HG03432 (cell line): ENCODE results near the gene PLEKHG2.
A peak's percentile ranks its signal among the peaks of the same experiment; 100 is the strongest.
"Not testable (repeated sequence)": the region's sequence is repeated elsewhere in the genome, so short reads cannot be mapped to it uniquely, and the experiment has no call there.

Experiments used
- ATAC-seq: cut with Tn5 transposase; IDR thresholded peaks from one replicate; pipeline ENCODE4 v1.9.1; 2021; ENCODE audit warnings: mild to moderate bottlenecking, moderate library complexity; ENCODE audit not compliant: unreplicated experiment

PLEKHG2 gene, protein sequence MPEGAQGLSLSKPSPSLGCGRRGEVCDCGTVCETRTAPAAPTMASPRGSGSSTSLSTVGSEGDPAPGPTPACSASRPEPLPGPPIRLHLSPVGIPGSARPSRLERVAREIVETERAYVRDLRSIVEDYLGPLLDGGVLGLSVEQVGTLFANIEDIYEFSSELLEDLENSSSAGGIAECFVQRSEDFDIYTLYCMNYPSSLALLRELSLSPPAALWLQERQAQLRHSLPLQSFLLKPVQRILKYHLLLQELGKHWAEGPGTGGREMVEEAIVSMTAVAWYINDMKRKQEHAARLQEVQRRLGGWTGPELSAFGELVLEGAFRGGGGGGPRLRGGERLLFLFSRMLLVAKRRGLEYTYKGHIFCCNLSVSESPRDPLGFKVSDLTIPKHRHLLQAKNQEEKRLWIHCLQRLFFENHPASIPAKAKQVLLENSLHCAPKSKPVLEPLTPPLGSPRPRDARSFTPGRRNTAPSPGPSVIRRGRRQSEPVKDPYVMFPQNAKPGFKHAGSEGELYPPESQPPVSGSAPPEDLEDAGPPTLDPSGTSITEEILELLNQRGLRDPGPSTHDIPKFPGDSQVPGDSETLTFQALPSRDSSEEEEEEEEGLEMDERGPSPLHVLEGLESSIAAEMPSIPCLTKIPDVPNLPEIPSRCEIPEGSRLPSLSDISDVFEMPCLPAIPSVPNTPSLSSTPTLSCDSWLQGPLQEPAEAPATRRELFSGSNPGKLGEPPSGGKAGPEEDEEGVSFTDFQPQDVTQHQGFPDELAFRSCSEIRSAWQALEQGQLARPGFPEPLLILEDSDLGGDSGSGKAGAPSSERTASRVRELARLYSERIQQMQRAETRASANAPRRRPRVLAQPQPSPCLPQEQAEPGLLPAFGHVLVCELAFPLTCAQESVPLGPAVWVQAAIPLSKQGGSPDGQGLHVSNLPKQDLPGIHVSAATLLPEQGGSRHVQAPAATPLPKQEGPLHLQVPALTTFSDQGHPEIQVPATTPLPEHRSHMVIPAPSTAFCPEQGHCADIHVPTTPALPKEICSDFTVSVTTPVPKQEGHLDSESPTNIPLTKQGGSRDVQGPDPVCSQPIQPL (N-terminal part only)

DNA sequence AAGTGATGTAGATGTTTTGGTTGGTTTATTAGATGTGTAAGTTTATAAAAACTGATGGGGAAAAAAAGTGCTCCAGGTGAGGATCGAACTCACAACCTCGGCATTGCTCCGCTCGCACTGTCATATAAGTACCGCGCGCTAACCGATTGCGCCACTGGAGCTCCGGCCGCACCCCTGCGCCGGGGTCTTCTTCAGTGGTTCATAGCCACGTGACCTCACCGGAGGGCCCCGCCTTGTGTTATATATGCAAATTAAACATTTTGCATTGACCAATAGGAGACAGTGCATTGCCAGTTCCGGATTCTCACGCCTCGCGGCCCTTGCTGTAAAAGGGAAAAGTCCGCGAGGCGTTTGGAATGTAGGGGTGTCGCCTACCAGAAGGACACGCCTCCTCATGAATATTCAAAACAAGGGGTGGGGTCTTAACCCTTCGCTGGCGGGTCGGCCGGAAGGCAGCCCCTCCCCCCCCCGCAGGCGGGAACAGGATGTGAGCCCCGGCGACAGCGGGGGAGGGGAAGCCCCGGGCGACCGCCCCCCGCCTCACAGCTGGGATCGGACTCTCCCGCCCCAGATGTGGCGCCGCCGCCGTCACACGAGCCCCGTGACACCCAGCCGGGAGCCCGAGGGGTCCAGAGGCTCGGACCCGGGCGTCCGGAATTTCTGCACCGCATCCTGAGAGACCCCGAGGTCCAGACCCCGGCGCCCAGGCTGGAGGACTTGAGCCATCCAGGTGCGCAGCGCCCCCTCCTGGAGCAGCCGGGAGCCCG, at the start of gene PLEKHG2:
TSS of gene PLEKHG2 (plus strand) at position 570 of the 767 bp plus-strand sequence. CDS start 1,418 bp downstream, outside the sequence.
- ATAC-seq = peak; percentile 46

DNA sequence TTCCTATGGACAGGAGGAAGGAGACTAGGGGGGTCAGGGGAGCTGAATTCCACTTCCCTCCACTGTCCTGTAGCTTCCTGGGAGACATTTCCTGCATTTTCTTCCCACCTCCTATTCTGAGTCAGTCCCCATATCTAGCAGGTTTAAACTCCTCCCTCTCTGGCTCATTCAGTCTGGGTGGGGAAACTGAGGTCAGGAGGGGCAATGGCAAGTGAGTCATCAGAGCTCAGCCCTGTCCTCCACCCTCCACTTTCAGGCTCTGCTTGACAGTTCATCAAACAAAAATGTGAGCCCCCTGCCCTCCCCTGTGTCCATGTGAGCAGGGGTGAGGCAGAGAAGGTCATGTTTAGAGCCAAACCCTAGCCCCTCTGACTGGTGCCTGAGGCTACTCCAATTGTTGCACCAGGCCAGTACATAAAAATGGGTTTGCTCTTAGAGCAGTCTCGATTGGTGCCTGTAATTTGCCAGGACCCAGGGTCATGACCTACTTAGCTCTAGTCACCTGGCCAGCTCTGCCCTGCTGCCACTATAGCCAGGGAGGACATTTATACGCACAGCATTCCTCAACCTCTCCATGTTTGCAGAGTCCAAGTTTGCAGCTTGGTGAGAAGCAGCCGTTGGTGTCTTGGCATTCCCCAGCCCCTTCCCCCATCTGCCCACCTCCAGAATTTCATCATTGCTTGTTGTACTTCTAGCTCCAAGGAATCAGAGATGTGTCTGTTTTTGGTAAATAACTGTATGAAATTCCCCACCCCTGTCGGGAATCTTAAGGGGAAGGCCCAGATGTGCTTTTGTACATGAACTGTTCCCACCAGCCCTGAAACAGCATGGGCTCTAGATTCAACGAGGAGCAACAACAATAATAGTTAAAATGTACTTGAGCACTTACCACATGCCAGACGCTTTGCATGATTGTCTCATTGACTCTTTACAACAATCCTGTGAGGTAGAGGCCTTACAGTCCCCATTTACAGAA, 49.5 kb upstream of the PLEKHG2 start:
- ATAC-seq = no peak

DNA sequence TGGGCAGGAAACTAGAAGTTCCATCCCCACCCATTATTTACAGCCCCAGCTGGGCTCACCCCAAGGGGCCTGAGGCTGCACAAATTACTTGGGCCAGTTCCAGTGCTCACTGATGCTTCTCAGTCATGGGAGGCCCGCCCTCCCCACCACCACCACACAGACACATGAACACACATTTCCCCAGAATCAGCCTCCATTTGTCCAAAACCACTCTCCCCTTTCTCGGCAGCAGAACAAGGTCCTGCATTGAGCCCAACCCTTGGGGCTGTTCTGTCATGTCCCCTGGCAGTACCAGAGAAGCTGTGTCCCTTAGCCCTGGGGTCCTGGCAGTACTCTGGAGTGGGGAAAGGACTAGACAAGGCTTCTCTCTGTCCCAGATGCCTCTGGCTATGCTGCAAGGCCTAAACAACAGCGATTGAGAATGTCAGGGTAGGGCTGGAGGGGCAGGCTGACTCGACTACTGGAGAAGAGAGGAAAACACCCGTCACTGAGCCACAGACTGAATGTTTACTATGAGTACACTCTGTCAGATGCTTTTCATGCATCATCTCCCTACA, 48.5 kb upstream of the PLEKHG2 start:
- ATAC-seq = no peak

DNA sequence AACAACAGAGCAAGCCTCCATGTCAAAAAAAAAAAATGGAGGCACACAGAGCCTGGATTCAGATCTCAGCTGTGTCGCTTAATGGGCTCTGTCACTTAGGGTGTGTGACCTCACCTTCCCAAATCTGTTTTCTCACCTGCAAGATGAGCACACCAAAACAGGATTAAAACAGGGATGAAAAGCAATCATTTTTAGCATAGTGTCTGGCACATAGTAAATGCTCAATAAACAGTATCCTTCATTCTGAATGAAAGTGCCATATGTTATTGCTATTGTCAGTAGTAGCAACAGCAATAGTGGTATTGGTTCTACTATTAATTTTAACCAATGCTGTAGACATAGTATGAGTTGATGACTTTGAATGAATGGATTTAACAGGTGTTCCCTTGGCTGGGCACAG, 46.9 kb upstream of the PLEKHG2 start:
- no peak for ATAC-seq

GRCh38 chr19:39369200-39369599, 43.3 kb upstream of the PLEKHG2 start:
- no peak for ATAC-seq

- no peak for ATAC-seq
These were observed 41.7 kb upstream of the PLEKHG2 start for GRCh38 chr19:39370735-39371134.

- ATAC-seq = no peak
These were observed 40.2 kb upstream of the PLEKHG2 start for GRCh38 chr19:39372047-39372802.

DNA sequence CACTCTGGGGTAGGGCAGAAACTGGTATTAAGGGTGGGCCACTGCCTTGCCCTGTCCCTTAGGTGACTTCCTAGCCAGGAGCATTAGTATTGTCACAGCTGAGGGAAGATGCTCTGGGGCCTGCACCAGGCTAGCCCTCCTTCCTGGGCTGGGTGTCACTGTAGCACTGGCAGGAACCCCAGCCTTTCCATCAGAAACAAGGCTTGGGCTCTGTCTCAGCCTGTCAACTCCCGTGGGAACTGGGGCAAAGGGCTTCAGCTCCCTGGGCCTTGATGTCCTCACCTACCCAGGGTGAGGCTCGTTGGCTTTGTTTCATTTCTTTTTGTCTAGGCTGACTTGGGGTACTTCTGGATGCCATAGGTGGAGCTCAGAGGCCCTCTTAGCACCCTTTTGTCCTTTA, 39.5 kb upstream of the PLEKHG2 start:
- no peak for ATAC-seq

DNA sequence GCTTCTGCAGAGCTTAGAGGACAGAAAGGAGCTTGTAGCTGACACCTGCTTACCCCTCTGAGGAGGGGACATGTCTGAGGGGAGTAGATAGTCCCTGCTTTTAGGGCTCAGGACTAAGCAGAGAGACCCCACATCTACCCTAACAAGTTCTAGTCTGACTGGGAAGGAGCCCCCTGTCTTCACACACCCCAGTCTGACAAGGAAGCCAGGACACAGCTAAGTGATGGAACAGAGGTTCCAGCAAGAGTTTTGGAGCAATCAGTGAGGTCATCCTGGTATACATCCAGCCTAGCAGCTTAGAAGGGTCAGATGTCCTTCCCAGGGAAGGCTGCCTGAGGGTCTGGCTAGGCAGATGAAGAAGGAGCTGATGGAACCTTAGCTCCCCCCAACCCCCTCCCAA, 36.5 kb upstream of the PLEKHG2 start:
- no peak for ATAC-seq

- no peak for ATAC-seq
These were observed 34.8 kb upstream of the PLEKHG2 start for GRCh38 chr19:39377373-39378362.

DNA sequence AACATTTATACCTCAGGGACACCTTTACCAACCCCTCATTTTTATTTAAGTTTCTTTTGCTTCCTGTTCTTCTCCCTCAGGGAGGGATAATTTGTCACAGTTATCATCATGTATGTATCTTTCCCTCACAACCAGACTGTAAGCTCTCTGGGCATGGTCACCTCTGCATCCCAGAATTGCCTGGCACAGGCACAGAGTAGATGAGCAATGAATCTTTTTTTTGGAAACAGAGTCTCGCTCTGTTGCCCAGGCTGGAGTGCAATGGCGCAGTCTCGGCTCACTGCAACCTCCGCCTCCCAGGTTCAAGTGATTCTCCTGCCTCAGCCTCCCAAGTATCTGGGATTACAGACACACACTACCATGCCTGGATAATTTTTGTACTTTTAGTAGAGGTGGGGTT, 33.1 kb upstream of the PLEKHG2 start:
- not testable (repeated sequence) for ATAC-seq

DNA sequence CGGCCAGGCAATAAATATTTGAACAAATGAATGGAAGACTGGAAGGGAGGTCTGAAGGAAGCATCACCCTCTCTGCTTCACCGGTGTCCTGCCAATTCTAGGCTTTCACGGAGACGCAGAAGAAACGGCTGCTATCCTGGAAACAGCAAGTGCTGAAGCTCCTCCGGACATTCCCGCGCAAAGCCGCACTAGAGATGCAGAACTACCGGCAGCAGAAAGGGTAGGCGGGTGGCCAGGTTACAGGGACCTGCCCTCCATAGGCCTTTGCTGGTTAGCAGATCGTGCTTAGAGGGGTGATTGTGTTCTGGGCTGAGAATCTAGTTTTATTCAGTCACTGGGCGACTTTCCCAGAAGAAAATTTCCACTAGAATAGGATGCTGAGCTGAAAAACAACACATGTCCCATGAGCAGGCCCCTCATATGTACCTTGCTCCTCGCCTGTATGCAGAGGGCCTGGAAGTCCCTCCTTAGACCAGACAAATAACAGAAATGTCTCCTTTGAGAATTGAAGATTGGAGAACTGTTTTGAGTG, 32.5 kb upstream of the PLEKHG2 start:
- no peak for ATAC-seq

- ATAC-seq = no peak
These were observed 31.7 kb upstream of the PLEKHG2 start for GRCh38 chr19:39380521-39381502.

GRCh38 chr19:39381910-39382611, 30.4 kb upstream of the PLEKHG2 start:
- no peak for ATAC-seq
